ENCODE data around the gene SBK3. TPM values are rescaled to one million over a fixed set of nuclear protein-coding genes. Genes with fewer than 3 reads are reported as not detected.

SBK3 gene
- total and polyA plus RNA-seq, 10 of the 15 experiments (the other 5 are each of a cell fraction or from before 2014, with no cell fraction given) = not detected

DNA sequence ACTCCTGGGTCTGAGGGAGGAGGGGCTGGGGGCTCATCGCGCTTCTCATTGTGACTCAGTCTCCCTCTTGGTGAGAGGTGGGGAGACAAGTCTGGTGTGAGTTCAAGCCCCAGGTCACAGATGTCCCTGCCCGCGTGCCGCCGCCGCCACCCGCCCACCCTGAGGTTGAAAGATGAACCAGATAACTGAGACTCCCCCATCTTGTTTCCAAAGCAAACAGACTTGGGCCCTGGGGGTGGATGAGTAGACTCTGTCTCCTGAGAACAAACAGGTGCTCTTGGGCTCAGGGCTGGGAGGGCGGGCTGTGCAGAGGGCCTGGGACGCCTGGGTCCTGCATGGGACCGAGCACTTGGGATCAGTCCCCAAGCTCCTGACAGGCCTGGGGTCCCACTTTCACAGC, 9.0 kb downstream of the SBK3 start:
- FAIRE-seq = no peak
- RAD21 ChIA-PET (ENCODE audit: unreplicated experiment) = interaction anchor here (0.6 kb wide), 1 partner anchor 404 kb away, joined by 3 read pairs; no protein-coding TSS in a partner anchor

DNA sequence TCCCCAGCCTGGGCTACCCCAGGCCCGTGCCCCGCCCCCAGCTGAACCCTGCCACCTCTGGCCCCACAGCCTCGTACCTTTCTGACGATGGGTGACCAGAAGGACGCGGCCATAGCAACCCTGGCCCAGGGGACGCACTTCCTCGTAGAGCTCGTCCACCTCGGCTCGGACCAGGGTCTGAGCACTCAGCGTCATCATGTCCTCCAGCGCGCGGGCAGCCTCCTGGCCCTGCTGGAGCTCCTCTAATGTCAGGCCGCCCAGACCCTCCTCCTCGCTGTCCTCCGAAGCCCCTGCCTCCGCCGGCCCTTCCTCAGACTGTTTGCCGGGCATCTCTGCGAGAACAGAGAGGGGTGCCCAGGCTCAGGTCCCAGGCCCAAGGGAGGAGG, 9.4 kb downstream of the SBK3 start:
- ATAC-seq (no peak), DNase-seq (ENCODE audit: low read depth, low spot score) (no peak), FAIRE-seq (no peak)
- RAD21 ChIA-PET (ENCODE audit: unreplicated experiment) = interaction anchor here (0.6 kb wide), 1 partner anchor 403 kb away, joined by 3 read pairs; no protein-coding TSS in a partner anchor
- Histone ChIP-seq H2AFZ (ENCODE audit: control insufficient read depth, low read depth, low read length) (no peak overlapping the region), H3K79me2 (ENCODE audit: control insufficient read depth, insufficient read depth, low read length) (no peaks in the 10 kb centered on the region), H3K4me1 (ENCODE audit: control insufficient read depth, insufficient read depth, low read length) (no peaks in the 10 kb centered on the region), H3K4me2 (ENCODE audit: control insufficient read depth, insufficient read depth) (no peak overlapping the region), H3K27ac (ENCODE audit: control insufficient read depth, insufficient read depth) (no peak overlapping the region), H3K27me3 (replicated peaks in 1 of 2; ENCODE audit: control insufficient read depth in 2 of 2, insufficient read depth in 2 of 2, low read length in 1 of 2) (no peaks in the 10 kb centered on the region), H3K9me3 (replicated peaks; ENCODE audit: control insufficient read depth, insufficient read depth, low read length) (no peaks in the 10 kb centered on the region), H4K20me1 (ENCODE audit: control insufficient read depth, insufficient read depth) (no peaks in the 10 kb centered on the region), H3K9ac (ENCODE audit: control insufficient read depth, insufficient read depth, low read length) (no peak overlapping the region), H3K4me3 (no peak overlapping the region), H3K36me3 (ENCODE audit: control insufficient read depth in 2 of 2, insufficient read depth in 2 of 2, low read length in 1 of 2) (no peaks in the 10 kb centered on the region)
- SMC1A ChIA-PET (ENCODE audit: uncharacterized antibody, unreplicated experiment) = interaction anchor here (1.0 kb wide), 1 partner anchor 22 kb away, joined by 4 read pairs; no protein-coding TSS in a partner anchor
- intact Hi-C loops (cut with micrococcal nuclease; ENCODE audit: unreplicated experiment) = no loop called here
- CTCF ChIA-PET = no interaction called here
- no TSS peak for BruUV-seq (replicated peaks)
- in situ Hi-C loops (cut with MboI) = no loop called here
- WGBS (ENCODE audit: insufficient coverage, insufficient replicate concordance, low lambda C conversion rate, missing lambda C conversion rate) = 58% methylated on average over 15 of the region's 22 CpGs
- POLR2A ChIA-PET = no interaction called here
- TF ChIP-seq RUNX3 (IDR thresholded peaks at IDR 0.05; ENCODE audit: low read length) = no peak
- TF ChIP-seq SMARCA5 (IDR thresholded peaks at IDR 0.05) = no peak
- TF ChIP-seq IRF4 (IDR thresholded peaks at IDR 0.05; ENCODE audit: low read depth, low read length) = no peak
- TF ChIP-seq HDAC6 (IDR thresholded peaks at IDR 0.05; ENCODE audit: unreplicated experiment) = no peak
- no peak for TF ChIP-seq SPI1 (IDR thresholded peaks at IDR 0.05; ENCODE audit: borderline replicate concordance, insufficient read depth, low read depth, low read length)

More for the DNA sequence above, 9.0 kb downstream of the SBK3 start:
- Histone ChIP-seq H3K36me3 (ENCODE audit: control insufficient read depth in 2 of 2, insufficient read depth in 2 of 2, low read length in 1 of 2) (no peaks in the 10 kb centered on the region), H3K9ac (ENCODE audit: control insufficient read depth, insufficient read depth, low read length) (no peak overlapping the region), H3K4me3 (no peak overlapping the region), H3K4me1 (ENCODE audit: control insufficient read depth, insufficient read depth, low read length) (no peaks in the 10 kb centered on the region), H3K4me2 (ENCODE audit: control insufficient read depth, insufficient read depth) (no peak overlapping the region), H3K27ac (ENCODE audit: control insufficient read depth, insufficient read depth) (no peak overlapping the region), H2AFZ (ENCODE audit: control insufficient read depth, low read depth, low read length) (no peak overlapping the region), H3K79me2 (ENCODE audit: control insufficient read depth, insufficient read depth, low read length) (no peaks in the 10 kb centered on the region), H3K9me3 (replicated peaks; ENCODE audit: control insufficient read depth, insufficient read depth, low read length) (no peaks in the 10 kb centered on the region), H3K27me3 (replicated peaks in 1 of 2; ENCODE audit: control insufficient read depth in 2 of 2, insufficient read depth in 2 of 2, low read length in 1 of 2) (no peaks in the 10 kb centered on the region), H4K20me1 (ENCODE audit: control insufficient read depth, insufficient read depth) (no peaks in the 10 kb centered on the region)
- ATAC-seq = no peak
- ChIA-PET POLR2A (no interaction called here), SMC1A (ENCODE audit: uncharacterized antibody, unreplicated experiment) (interaction anchor here (1.0 kb wide), 1 partner anchor 22 kb away, joined by 4 read pairs; no protein-coding TSS in a partner anchor), CTCF (no interaction called here)
- intact Hi-C loops (cut with micrococcal nuclease; ENCODE audit: unreplicated experiment) (no loop called here), in situ Hi-C loops (cut with MboI) (no loop called here)
- TF ChIP-seq HDAC2 (IDR thresholded peaks at IDR 0.05) (no peak), NR2C1 (IDR thresholded peaks at IDR 0.05) (no peak)
- TF ChIP-seq, protein P1, sequence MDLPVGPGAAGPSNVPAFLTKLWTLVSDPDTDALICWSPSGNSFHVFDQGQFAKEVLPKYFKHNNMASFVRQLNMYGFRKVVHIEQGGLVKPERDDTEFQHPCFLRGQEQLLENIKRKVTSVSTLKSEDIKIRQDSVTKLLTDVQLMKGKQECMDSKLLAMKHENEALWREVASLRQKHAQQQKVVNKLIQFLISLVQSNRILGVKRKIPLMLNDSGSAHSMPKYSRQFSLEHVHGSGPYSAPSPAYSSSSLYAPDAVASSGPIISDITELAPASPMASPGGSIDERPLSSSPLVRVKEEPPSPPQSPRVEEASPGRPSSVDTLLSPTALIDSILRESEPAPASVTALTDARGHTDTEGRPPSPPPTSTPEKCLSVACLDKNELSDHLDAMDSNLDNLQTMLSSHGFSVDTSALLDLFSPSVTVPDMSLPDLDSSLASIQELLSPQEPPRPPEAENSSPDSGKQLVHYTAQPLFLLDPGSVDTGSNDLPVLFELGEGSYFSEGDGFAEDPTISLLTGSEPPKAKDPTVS (IDR thresholded peaks at IDR 0.05; ENCODE audit: low read depth, low read length) = no peak
- 77% methylated on average over 9 of the region's 11 CpGs for WGBS (ENCODE audit: insufficient coverage, insufficient replicate concordance, low lambda C conversion rate, missing lambda C conversion rate)
- DNase-seq (ENCODE audit: low read depth, low spot score) = no peak
- no TSS peak for BruUV-seq (replicated peaks)
